BLaER1 (cell line): ENCODE data around the gene BARX2.

Experiments used
- H3K27ac ChIP-seq: shearing (Covaris generic); formaldehyde crosslinking; 2 replicates; pipeline ENCODE4 v1.8.1; 2022
- H3K27me3 ChIP-seq: shearing (Covaris generic); formaldehyde crosslinking; 2 replicates; pipeline ENCODE4 v1.8.1; 2022
- H3K36me3 ChIP-seq: shearing (Covaris generic); formaldehyde crosslinking; 2 replicates; pipeline ENCODE4 v1.8.1; 2022
- H3K4me1 ChIP-seq: shearing (Covaris generic); formaldehyde crosslinking; 2 replicates; pipeline ENCODE4 v1.8.1; 2022
- H3K4me2 ChIP-seq: shearing (Covaris generic); formaldehyde crosslinking; 2 replicates; pipeline ENCODE4 v1.8.1; 2022
- H3K4me3 ChIP-seq: shearing (Covaris generic); formaldehyde crosslinking; 2 replicates; pipeline ENCODE4 v1.8.1; 2022
- H3K9ac ChIP-seq: shearing (Covaris generic); formaldehyde crosslinking; 2 replicates; pipeline ENCODE4 v1.8.1; 2022
- H3K9me3 ChIP-seq: shearing (Covaris generic); formaldehyde crosslinking; 2 replicates; pipeline ENCODE4 v1.8.1; 2022
- H4K20me1 ChIP-seq: shearing (Covaris generic); formaldehyde crosslinking; 2 replicates; pipeline ENCODE4 v1.8.1; 2022
- Cebpa-rat ChIP-seq: shearing (Covaris generic); IDR thresholded peaks from 2 replicates; pipeline ENCODE4 v1.8.1; 2022

Gene BARX2

DNA sequence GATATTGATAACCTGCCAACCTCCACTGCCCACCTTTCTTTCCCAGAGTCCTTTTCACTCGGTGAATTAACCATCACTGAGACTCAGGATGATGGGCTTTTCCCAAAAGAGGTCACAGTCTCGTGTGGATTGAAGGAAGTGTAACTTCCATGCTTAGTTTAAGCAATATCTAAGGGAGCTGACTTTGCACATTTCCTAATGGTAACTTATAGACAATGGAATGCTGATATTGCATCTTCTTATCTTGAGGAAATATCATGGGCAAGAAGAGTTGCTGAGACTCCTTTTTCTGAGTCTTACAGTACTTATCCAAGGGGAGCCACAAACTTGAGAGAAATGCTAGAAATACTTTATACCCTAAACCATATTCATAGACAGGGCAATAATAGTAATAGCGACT is 8.8 kb downstream of the BARX2 start:
- Histone ChIP-seq H3K4me2 (no peak overlapping the region), H3K27me3 (no peaks in the 10 kb centered on the region), H3K36me3 (no peaks in the 10 kb centered on the region), H3K9ac (no peak overlapping the region), H4K20me1 (no peaks in the 10 kb centered on the region), H3K9me3 (no peaks in the 10 kb centered on the region), H3K27ac (no peak overlapping the region), H3K4me1 (no peaks in the 10 kb centered on the region), H3K4me3 (no peak overlapping the region)
- TF ChIP-seq Cebpa-rat = no peak

GRCh38 chr11:129385801-129386200 is 10.2 kb downstream of the BARX2 start:
- Histone ChIP-seq H3K4me1 (no peaks in the 10 kb centered on the region), H3K36me3 (no peaks in the 10 kb centered on the region), H3K4me3 (no peak overlapping the region), H3K4me2 (no peak overlapping the region), H3K9me3 (no peaks in the 10 kb centered on the region), H3K27ac (no peak overlapping the region), H3K9ac (no peak overlapping the region), H3K27me3 (no peaks in the 10 kb centered on the region), H4K20me1 (no peaks in the 10 kb centered on the region)
- TF ChIP-seq Cebpa-rat = no peak

DNA sequence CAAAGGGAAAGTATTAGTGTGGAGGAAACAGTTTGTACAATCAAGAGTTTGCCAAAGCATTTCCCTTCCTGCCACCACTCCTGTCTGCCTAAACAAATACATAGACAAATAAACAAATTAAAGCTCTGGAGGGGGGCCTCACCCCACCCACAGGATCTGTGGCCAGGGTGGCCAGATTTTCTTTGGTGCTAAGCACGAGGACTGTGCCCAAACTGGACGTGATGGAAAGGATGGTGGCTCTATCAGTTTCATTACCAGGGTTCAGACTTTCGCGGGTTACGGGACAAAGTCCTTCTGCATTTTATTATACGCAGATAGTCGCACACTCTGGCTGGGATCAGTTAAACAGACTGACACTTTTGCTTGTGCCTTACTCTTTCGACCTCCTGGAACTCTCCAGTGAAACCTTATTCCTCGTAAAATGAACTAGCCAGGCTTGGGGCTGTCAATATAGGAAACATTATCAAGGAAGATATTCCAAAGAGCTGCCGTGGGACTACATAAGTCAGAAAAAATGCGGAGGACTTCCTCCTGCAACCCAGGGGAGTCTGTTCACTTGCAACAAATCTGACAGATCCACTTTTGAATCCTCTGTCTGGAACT is 11.2 kb downstream of the BARX2 start:
- Histone ChIP-seq H3K9ac (no peak overlapping the region), H4K20me1 (no peaks in the 10 kb centered on the region), H3K9me3 (no peaks in the 10 kb centered on the region), H3K36me3 (no peaks in the 10 kb centered on the region), H3K27me3 (no peaks in the 10 kb centered on the region), H3K4me2 (no peak overlapping the region), H3K4me1 (peaks cover 6% of the 10 kb centered on the region), H3K27ac (no peak overlapping the region), H3K4me3 (no peak overlapping the region)
- TF ChIP-seq Cebpa-rat = no peak

DNA sequence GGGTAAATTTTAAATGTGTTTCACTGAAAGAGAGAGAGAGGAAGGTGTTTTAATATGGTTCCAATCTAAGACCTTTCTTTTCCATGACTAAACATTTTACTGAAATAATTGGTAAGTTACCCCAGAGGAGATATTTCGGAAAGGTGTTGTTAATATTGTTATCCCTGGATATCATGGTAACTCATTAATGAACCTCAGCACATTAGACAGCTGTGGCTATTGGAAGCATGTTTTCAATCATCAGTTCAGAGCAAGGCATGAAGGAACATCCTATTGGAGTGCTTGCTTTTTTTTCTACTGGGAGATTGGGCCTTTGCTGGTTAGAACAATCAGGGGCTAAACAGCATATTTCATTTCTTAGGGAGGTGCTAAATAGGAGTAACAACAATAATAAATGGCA is 11.8 kb downstream of the BARX2 start:
- TF ChIP-seq Cebpa-rat = no peak
- Histone ChIP-seq H3K36me3 (no peaks in the 10 kb centered on the region), H3K9ac (no peak overlapping the region), H3K27me3 (no peaks in the 10 kb centered on the region), H4K20me1 (no peaks in the 10 kb centered on the region), H3K4me1 (peaks cover 10% of the 10 kb centered on the region), H3K9me3 (no peaks in the 10 kb centered on the region), H3K4me3 (no peak overlapping the region), H3K4me2 (no peak overlapping the region), H3K27ac (no peak overlapping the region)

DNA sequence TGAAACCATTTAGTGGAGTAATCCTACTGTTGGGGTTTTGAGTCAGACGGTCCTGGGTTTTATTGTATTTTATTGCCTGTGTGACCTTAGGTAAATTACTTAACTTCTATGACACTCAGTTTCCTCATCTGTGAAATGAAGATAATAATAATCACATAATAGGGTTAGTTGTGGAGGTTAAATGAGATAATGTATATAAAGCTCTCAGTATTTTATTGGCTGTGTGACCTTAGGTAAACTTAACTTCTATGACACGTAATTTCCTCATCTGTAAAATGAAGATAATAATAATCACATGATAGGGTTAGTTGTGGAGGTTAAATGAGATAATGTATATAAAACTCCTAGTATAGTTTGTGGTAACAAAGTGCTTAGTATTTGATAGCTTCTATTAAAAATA is 13.2 kb downstream of the BARX2 start:
- no peaks in the 10 kb centered on the region for H4K20me1 ChIP-seq
- no peak overlapping the region for H3K9ac ChIP-seq
- peaks cover 10% of the 10 kb centered on the region for H3K4me1 ChIP-seq
- no peaks in the 10 kb centered on the region for H3K9me3 ChIP-seq
- no peaks in the 10 kb centered on the region for H3K27me3 ChIP-seq
- TF ChIP-seq Cebpa-rat = no peak
- no peak overlapping the region for H3K27ac ChIP-seq
- H3K36me3 ChIP-seq = no peaks in the 10 kb centered on the region
- no peak overlapping the region for H3K4me2 ChIP-seq
- no peak overlapping the region for H3K4me3 ChIP-seq

DNA sequence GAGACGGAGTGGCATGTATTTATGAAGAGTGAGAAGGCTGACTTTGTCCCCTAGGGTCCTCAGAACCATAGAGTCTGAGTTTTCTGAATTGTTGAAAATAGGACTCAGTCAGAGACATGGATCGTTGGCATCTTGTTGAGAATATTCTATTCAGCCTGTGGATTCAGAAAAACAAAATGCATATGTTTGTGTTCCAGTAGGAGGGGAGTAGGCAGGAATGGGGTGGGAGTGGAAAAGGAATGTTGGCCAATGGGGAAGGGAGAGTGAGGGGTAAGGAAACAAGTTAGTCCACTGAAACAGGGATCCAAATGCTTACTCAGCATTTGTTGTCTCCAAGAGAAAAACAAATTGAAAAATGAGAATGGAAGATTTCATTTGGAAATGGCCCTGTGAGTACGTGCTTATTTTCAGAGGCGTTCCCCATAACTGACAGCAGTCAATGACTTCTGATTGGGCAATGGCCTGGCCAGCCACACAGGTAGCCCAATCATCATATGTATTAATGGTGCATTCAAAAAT is 14.7 kb downstream of the BARX2 start:
- Histone ChIP-seq H3K9me3 (no peaks in the 10 kb centered on the region), H3K4me2 (no peak overlapping the region), H3K27ac (no peak overlapping the region), H3K4me3 (no peak overlapping the region), H3K9ac (no peak overlapping the region), H3K36me3 (no peaks in the 10 kb centered on the region), H3K27me3 (no peaks in the 10 kb centered on the region; the same call in 1 of the 2 replicates), H4K20me1 (no peaks in the 10 kb centered on the region), H3K4me1 (peaks cover 10% of the 10 kb centered on the region)
- TF ChIP-seq Cebpa-rat = no peak

DNA sequence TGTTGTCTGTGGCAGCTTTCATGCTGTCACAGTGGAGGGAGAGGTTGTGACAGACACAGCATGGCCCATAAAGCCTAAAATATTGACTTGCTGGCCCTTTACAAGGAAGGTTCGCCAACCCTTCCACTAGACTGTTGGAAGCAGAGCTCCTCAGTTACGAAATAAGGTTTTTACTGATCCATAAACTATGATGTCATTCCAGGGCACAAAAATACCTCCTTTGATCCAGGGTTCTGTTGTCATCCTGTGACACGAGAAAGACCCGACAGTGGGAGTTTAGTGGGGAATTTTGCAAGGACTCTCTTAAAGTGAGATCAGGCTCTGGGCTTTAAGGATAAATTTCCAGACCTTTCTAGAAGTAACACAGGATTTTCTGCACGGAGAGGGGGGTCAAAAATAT is 15.7 kb downstream of the BARX2 start:
- H3K4me3 ChIP-seq = no peak overlapping the region
- H3K27ac ChIP-seq = no peak overlapping the region
- no peaks in the 10 kb centered on the region for H3K9me3 ChIP-seq
- H3K27me3 ChIP-seq = no peaks in the 10 kb centered on the region; the same call in 1 of the 2 replicates
- H3K9ac ChIP-seq = no peak overlapping the region
- H3K4me2 ChIP-seq = peak overlapping the region; percentile 33; the same call in 1 of the 2 replicates
- no peak for TF ChIP-seq Cebpa-rat
- H4K20me1 ChIP-seq = no peaks in the 10 kb centered on the region
- H3K36me3 ChIP-seq = no peaks in the 10 kb centered on the region
- H3K4me1 ChIP-seq = peaks cover 10% of the 10 kb centered on the region

GRCh38 chr11:129391821-129392220 is 16.2 kb downstream of the BARX2 start:
- no peak for TF ChIP-seq Cebpa-rat
- Histone ChIP-seq H3K36me3 (no peaks in the 10 kb centered on the region), H3K27me3 (no peaks in the 10 kb centered on the region; the same call in 1 of the 2 replicates), H3K4me3 (no peak overlapping the region), H3K9ac (no peak overlapping the region), H3K4me2 (peak overlapping the region; percentile 33; the same call in 1 of the 2 replicates), H3K4me1 (peaks cover 10% of the 10 kb centered on the region), H3K27ac (no peak overlapping the region), H4K20me1 (no peaks in the 10 kb centered on the region), H3K9me3 (no peaks in the 10 kb centered on the region)

DNA sequence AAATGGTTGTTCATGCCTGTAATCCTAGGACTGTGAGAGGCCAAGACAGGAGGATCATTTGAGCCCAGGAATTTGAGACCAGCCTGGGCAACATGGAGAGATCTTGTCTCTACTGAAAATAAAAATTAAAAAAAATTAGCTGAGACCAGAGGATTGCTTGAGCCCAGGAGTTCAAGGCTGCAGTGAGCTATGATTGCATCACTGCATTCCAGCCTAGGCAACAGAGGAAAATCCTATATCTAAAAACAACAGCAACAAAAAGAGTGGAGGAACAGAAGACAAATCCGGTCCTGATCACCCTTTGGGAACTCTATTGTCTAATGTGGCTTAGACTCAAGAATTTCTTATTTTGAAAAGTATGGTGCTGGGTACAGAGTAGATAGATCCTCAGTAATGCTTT is 17.3 kb downstream of the BARX2 start:
- H3K4me2 ChIP-seq = no peak overlapping the region
- no peaks in the 10 kb centered on the region for H4K20me1 ChIP-seq
- no peaks in the 10 kb centered on the region for H3K9me3 ChIP-seq
- peaks cover 10% of the 10 kb centered on the region for H3K4me1 ChIP-seq
- no peaks in the 10 kb centered on the region; the same call in 1 of the 2 replicates for H3K27me3 ChIP-seq
- no peak overlapping the region for H3K4me3 ChIP-seq
- no peak overlapping the region for H3K27ac ChIP-seq
- no peak overlapping the region for H3K9ac ChIP-seq
- no peaks in the 10 kb centered on the region for H3K36me3 ChIP-seq
- peak; percentile 15; the same call in 1 of the 2 replicates for TF ChIP-seq Cebpa-rat

DNA sequence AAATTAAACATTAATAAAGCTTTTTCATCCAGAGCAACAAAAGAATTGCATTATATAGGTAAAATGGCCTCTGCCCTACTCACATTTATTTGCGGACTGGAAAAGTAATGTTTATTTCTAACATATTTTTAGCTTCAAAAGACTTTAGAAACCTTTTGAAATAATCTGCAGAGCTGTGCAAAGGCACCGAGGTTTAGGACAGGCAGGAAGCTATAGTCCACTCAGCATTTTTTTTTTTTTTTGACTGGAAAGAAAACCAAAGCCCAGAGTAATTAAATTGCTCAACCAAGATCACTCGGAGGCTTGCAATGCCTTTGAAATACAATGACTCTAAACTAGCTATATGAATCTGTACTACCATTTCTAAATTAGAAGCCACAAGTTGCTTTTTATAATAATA is 19.1 kb downstream of the BARX2 start:
- H3K4me3 ChIP-seq = no peak overlapping the region
- H3K9ac ChIP-seq = no peak overlapping the region
- H4K20me1 ChIP-seq = no peaks in the 10 kb centered on the region
- 0 out of 2 replicates have a peak, but pooled peaks cover 6% of the 10 kb centered on the region for H3K9me3 ChIP-seq
- no peaks in the 10 kb centered on the region for H3K36me3 ChIP-seq
- no peak for TF ChIP-seq Cebpa-rat
- no peak overlapping the region for H3K4me2 ChIP-seq
- H3K27ac ChIP-seq = no peak overlapping the region
- H3K27me3 ChIP-seq = no peaks in the 10 kb centered on the region; the same call in 1 of the 2 replicates
- H3K4me1 ChIP-seq = peaks cover 10% of the 10 kb centered on the region

GRCh38 chr11:129395432-129395831 is 19.8 kb downstream of the BARX2 start:
- no peaks in the 10 kb centered on the region for H4K20me1 ChIP-seq
- H3K9ac ChIP-seq = no peak overlapping the region
- H3K9me3 ChIP-seq = 0 out of 2 replicates have a peak, but pooled peaks cover 11% of the 10 kb centered on the region
- H3K27me3 ChIP-seq = no peaks in the 10 kb centered on the region; the same call in 1 of the 2 replicates
- H3K4me3 ChIP-seq = no peak overlapping the region
- H3K27ac ChIP-seq = no peak overlapping the region
- H3K4me1 ChIP-seq = peaks cover 10% of the 10 kb centered on the region
- H3K4me2 ChIP-seq = no peak overlapping the region
- H3K36me3 ChIP-seq = no peaks in the 10 kb centered on the region
- no peak for TF ChIP-seq Cebpa-rat
